ENCODE data around the gene CFAP99.

CFAP99 gene

DNA sequence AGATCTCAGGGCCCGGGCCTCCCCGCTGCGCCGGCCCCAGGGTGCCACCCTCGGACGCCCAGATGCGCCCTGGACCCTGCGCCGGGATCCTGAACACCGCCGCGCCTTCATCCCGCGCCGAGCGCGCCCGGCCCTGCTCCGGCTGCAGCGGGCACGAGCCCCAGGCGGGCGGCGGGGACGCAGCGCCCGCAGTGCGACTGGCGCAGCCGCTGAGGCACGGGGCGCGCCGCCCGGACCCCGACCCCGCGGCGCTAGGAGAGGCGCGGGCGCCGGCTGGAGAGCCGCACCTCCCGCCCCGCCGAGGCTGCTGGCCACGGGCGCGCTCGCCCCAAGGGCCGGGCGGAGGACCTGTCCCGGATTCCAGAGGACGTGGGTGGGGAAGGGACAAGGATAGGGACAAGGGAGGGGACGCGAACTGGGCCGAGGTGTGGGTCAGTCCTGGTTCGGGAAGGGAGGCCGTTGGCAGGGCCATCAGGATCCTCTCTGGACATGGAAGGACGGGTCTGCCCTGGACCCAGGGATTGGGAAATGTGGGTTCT lies 1.5 kb upstream of the CFAP99 start:
- ATAC-seq (ENCODE audit: insufficient read depth, low read depth) (no peak), DNase-seq (no peak)
- peaks cover 42% of the 10 kb centered on the region for H4K20me1 ChIP-seq (ENCODE audit: insufficient read depth, low read length)
- no peaks in the 10 kb centered on the region for H3K9me3 ChIP-seq (ENCODE audit: insufficient read depth, low read length, severe bottlenecking)
- H2AFZ ChIP-seq (ENCODE audit: low read depth, low read length) = no peak overlapping the region
- H3K27ac ChIP-seq (ENCODE audit: low read length) = no peak overlapping the region
- no peak for TF ChIP-seq EZH2 (IDR thresholded peaks at IDR 0.05; ENCODE audit: borderline replicate concordance, low read depth, low read length, severe bottlenecking)
- TF ChIP-seq, protein P1, sequence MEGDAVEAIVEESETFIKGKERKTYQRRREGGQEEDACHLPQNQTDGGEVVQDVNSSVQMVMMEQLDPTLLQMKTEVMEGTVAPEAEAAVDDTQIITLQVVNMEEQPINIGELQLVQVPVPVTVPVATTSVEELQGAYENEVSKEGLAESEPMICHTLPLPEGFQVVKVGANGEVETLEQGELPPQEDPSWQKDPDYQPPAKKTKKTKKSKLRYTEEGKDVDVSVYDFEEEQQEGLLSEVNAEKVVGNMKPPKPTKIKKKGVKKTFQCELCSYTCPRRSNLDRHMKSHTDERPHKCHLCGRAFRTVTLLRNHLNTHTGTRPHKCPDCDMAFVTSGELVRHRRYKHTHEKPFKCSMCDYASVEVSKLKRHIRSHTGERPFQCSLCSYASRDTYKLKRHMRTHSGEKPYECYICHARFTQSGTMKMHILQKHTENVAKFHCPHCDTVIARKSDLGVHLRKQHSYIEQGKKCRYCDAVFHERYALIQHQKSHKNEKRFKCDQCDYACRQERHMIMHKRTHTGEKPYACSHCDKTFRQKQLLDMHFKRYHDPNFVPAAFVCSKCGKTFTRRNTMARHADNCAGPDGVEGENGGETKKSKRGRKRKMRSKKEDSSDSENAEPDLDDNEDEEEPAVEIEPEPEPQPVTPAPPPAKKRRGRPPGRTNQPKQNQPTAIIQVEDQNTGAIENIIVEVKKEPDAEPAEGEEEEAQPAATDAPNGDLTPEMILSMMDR (IDR thresholded peaks at IDR 0.05; ENCODE audit: borderline replicate concordance, extremely low read depth, low read length, poor library complexity, severe bottlenecking) = no peak
- H3K4me1 ChIP-seq (ENCODE audit: insufficient read depth, low read length) = peaks cover 33% of the 10 kb centered on the region
- no peak overlapping the region for H3K4me3 ChIP-seq (ENCODE audit: low read depth in 1 of 2, low read length in 2 of 2)
- peaks cover 40% of the 10 kb centered on the region for H3K27me3 ChIP-seq (ENCODE audit: insufficient read depth, low read length, poor library complexity)
- H3K4me2 ChIP-seq (ENCODE audit: insufficient read depth, low read length) = no peak overlapping the region
- no peaks in the 10 kb centered on the region for H3K79me2 ChIP-seq (ENCODE audit: insufficient read depth, low read length)
- no peaks in the 10 kb centered on the region for H3K36me3 ChIP-seq (ENCODE audit: insufficient read depth, low read length)
- no peak overlapping the region for H3K9ac ChIP-seq (ENCODE audit: low read depth, low read length)

DNA sequence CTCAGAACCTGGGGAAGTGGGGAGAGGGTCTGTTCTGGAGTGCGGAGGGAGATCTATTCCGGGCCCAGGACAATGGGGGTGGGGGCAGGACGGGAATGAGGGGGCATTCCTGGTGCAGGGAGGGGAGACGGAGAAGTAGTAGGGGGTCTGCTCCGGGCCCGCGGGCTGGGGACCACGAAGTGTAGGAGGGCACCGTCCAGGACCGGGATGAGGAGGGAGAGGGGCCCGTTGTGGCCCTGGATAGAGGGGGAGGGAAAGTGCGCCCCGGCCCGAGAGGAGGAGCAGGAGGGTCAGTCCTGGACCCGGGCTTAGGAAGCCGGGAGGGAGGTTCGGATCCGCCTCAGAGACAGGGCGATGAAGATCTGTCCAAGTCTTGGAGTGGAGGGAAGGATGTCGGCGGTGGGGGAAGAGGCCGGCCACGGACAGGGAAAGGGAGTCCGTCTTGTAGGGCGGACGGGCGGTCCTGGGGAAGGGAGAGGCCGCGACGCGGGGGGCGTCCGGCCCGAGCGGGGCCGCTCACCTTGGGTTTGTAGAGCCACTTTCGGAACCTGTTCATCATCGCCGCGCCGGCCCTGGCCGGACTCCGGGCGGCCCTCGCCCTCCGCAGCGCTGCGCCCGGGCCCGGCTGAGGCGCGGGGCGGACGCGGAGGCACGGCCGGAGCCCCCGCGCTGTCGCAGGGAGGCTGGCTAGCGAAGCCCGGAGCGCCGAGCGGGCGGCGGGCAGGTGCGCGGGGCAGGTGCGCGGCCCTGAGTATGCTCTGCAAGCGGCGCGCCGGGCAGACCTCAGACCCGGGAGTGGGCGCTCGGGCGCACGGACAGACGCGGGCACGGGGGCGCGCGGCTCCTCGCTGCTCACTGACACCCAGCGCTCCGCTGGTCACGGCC lies 748 bp upstream of the CFAP99 start, which contains the start of gene ZFYVE28:
ZFYVE28 (minus strand) TSS at position 881 of the 885 bp plus-strand sequence; CDS start at position 559, 322 bp downstream.
- TF ChIP-seq EZH2 (IDR thresholded peaks at IDR 0.05; ENCODE audit: borderline replicate concordance, low read depth, low read length, severe bottlenecking) = no peak
- Histone ChIP-seq H3K4me3 (ENCODE audit: low read depth in 1 of 2, low read length in 2 of 2) (peak within 1 kb of the TSS in 1 of 2 experiments; percentile 50; a peak in 2 of 4 replicates), H3K4me2 (ENCODE audit: insufficient read depth, low read length) (peak within 1 kb of the TSS; percentile 75), H3K27ac (ENCODE audit: low read length) (no peak within 1 kb of the TSS), H3K9me3 (ENCODE audit: insufficient read depth, low read length, severe bottlenecking) (no peaks in the 10 kb centered on the region), H3K27me3 (ENCODE audit: insufficient read depth, low read length, poor library complexity) (peaks cover 42% of the 10 kb centered on the region), H3K36me3 (ENCODE audit: insufficient read depth, low read length) (no peaks in the 10 kb centered on the region), H3K79me2 (ENCODE audit: insufficient read depth, low read length) (no peaks in the 10 kb centered on the region), H4K20me1 (ENCODE audit: insufficient read depth, low read length) (peaks cover 37% of the 10 kb centered on the region), H3K4me1 (ENCODE audit: insufficient read depth, low read length) (peaks cover 26% of the 10 kb centered on the region), H3K9ac (ENCODE audit: low read depth, low read length) (no peak within 1 kb of the TSS), H2AFZ (ENCODE audit: low read depth, low read length) (no peak within 1 kb of the TSS; the same call in 1 of the 2 replicates)
- no peak for DNase-seq
- ATAC-seq (ENCODE audit: insufficient read depth, low read depth) = no peak

DNA sequence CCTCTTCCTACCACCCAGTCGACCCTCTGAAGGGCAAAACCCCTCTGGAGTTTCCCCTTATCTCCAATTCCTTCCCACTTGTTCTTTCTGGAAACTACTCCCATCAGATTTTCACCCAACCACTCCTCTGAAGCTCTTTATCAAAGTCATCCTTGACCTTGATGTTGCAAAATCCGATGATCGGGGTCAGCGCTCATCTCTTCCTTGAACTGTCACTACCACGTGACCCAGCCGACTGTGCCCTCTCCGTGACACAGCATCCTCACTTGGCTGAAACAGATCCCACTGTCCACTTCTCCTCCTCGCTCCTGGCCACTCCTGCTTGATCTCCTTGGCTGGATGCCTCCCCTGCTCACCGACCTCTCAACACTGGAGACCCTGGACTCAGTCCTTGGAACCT lies 1.1 kb downstream of the CFAP99 start:
- Histone ChIP-seq H3K4me3 (ENCODE audit: low read depth in 1 of 2, low read length in 2 of 2) (no peak overlapping the region), H3K36me3 (ENCODE audit: insufficient read depth, low read length) (no peaks in the 10 kb centered on the region), H3K9ac (ENCODE audit: low read depth, low read length) (no peak overlapping the region), H4K20me1 (ENCODE audit: insufficient read depth, low read length) (peaks cover 36% of the 10 kb centered on the region), H2AFZ (ENCODE audit: low read depth, low read length) (no peak overlapping the region), H3K79me2 (ENCODE audit: insufficient read depth, low read length) (no peaks in the 10 kb centered on the region), H3K4me2 (ENCODE audit: insufficient read depth, low read length) (no peak overlapping the region), H3K27ac (ENCODE audit: low read length) (no peak overlapping the region), H3K9me3 (ENCODE audit: insufficient read depth, low read length, severe bottlenecking) (no peaks in the 10 kb centered on the region), H3K27me3 (ENCODE audit: insufficient read depth, low read length, poor library complexity) (peaks cover 48% of the 10 kb centered on the region), H3K4me1 (ENCODE audit: insufficient read depth, low read length) (peaks cover 7% of the 10 kb centered on the region)
- no peak for TF ChIP-seq EZH2 (IDR thresholded peaks at IDR 0.05; ENCODE audit: borderline replicate concordance, low read depth, low read length, severe bottlenecking)
- TF ChIP-seq, protein P1 (IDR thresholded peaks at IDR 0.05; ENCODE audit: borderline replicate concordance, extremely low read depth, low read length, poor library complexity, severe bottlenecking) = no peak
- DNase-seq (no peak), ATAC-seq (ENCODE audit: insufficient read depth, low read depth) (no peak)

GRCh38 chr4:2421928-2422327 lies 3.2 kb downstream of the CFAP99 start:
- Histone ChIP-seq H4K20me1 (ENCODE audit: insufficient read depth, low read length) (peaks cover 35% of the 10 kb centered on the region), H3K4me3 (ENCODE audit: low read depth in 1 of 2, low read length in 2 of 2) (no peak overlapping the region), H3K27ac (ENCODE audit: low read length) (no peak overlapping the region), H3K27me3 (ENCODE audit: insufficient read depth, low read length, poor library complexity) (peaks cover 31% of the 10 kb centered on the region), H3K79me2 (ENCODE audit: insufficient read depth, low read length) (no peaks in the 10 kb centered on the region), H3K9ac (ENCODE audit: low read depth, low read length) (no peak overlapping the region), H3K9me3 (ENCODE audit: insufficient read depth, low read length, severe bottlenecking) (no peaks in the 10 kb centered on the region), H3K36me3 (ENCODE audit: insufficient read depth, low read length) (no peaks in the 10 kb centered on the region), H2AFZ (ENCODE audit: low read depth, low read length) (no peak overlapping the region), H3K4me1 (ENCODE audit: insufficient read depth, low read length) (peaks cover 7% of the 10 kb centered on the region), H3K4me2 (ENCODE audit: insufficient read depth, low read length) (no peak overlapping the region)
- TF ChIP-seq, protein P1 (IDR thresholded peaks at IDR 0.05; ENCODE audit: borderline replicate concordance, extremely low read depth, low read length, poor library complexity, severe bottlenecking) = no peak
- no peak for TF ChIP-seq EZH2 (IDR thresholded peaks at IDR 0.05; ENCODE audit: borderline replicate concordance, low read depth, low read length, severe bottlenecking)
- ATAC-seq (ENCODE audit: insufficient read depth, low read depth) = no peak
- DNase-seq = no peak
